Smooth muscle cell of the brain vasculature (primary cell): ENCODE data around the gene CFAP221.

Experiments
- DNase-seq: peaks from one replicate; pipeline ENCODE4 v3.0.0-alpha.2; 2012; ENCODE audit warnings: low read depth, low spot score

The CFAP221 gene

GRCh38 chr2:119536707-119537106, 7.5 kb upstream of the CFAP221 start:
- DNase-seq = no peak

- no peak for DNase-seq
These were observed 6.5 kb upstream of the CFAP221 start for GRCh38 chr2:119537792-119538191.

- no peak for DNase-seq
These were observed 2.8 kb upstream of the CFAP221 start for GRCh38 chr2:119541476-119541875.

- no peak for DNase-seq
These were observed 758 bp downstream of the CFAP221 start for GRCh38 chr2:119544939-119545475.

- no peak for DNase-seq
These were observed 1.7 kb downstream of the CFAP221 start for GRCh38 chr2:119545754-119546446.

- no peak for DNase-seq
These were observed 2.2 kb downstream of the CFAP221 start for GRCh38 chr2:119546447-119546767.

GRCh38 chr2:119548516-119549120, 4.4 kb downstream of the CFAP221 start:
- DNase-seq = no peak

GRCh38 chr2:119549241-119549640, 5.0 kb downstream of the CFAP221 start:
- DNase-seq = no peak

GRCh38 chr2:119550346-119550745, 6.1 kb downstream of the CFAP221 start:
- DNase-seq = no peak

- no peak for DNase-seq
These were observed 6.6 kb downstream of the CFAP221 start for GRCh38 chr2:119550856-119551255.

- no peak for DNase-seq
These were observed 8.7 kb downstream of the CFAP221 start for GRCh38 chr2:119552902-119553301.

- DNase-seq = no peak
These were observed 9.6 kb downstream of the CFAP221 start for GRCh38 chr2:119553687-119554344.

GRCh38 chr2:119565481-119565880, 21.2 kb downstream of the CFAP221 start:
- DNase-seq = no peak

GRCh38 chr2:119567292-119567691, 23.0 kb downstream of the CFAP221 start:
- DNase-seq = no peak

GRCh38 chr2:119574108-119574815, 30.0 kb downstream of the CFAP221 start:
- DNase-seq = no peak

- no peak for DNase-seq
These were observed 30.6 kb downstream of the CFAP221 start for GRCh38 chr2:119574864-119575263.

GRCh38 chr2:119575439-119575838, 31.2 kb downstream of the CFAP221 start:
- no peak for DNase-seq

GRCh38 chr2:119579424-119580295, 35.4 kb downstream of the CFAP221 start:
- no peak for DNase-seq

GRCh38 chr2:119580550-119581072, 36.4 kb downstream of the CFAP221 start:
- DNase-seq = no peak

- no peak for DNase-seq
These were observed 39.0 kb downstream of the CFAP221 start for GRCh38 chr2:119583291-119583690.

GRCh38 chr2:119584469-119584868, 40.2 kb downstream of the CFAP221 start:
- DNase-seq = no peak
